Coronary artery (tissue), 2 donors: ENCODE measurements around the gene RALGPS2.

Source experiments
- DNase-seq: peaks from one replicate; pipeline ENCODE4 v3.0.0-alpha.2; 2017; ENCODE audit warnings: low spot score
- H3K27ac ChIP-seq, 2 donors: fragments of 200-600 bp; sonication (generic); one replicate each; pipeline ENCODE4 v1.5.1; 2016 to 2019
- H3K4me3 ChIP-seq: fragments of 200-600 bp; sonication (generic); 2 replicates; pipeline ENCODE4 v1.5.1; 2016; ENCODE audit warnings: mild to moderate bottlenecking, moderate library complexity
- TF ChIP-seq, protein P1 (sequence below): fragments of 200-600 bp; sonication (generic); IDR thresholded peaks from one replicate; pipeline ENCODE4 v1.5.1; 2019; ENCODE audit warnings: antibody characterized with exemption

The RALGPS2 gene

DNA sequence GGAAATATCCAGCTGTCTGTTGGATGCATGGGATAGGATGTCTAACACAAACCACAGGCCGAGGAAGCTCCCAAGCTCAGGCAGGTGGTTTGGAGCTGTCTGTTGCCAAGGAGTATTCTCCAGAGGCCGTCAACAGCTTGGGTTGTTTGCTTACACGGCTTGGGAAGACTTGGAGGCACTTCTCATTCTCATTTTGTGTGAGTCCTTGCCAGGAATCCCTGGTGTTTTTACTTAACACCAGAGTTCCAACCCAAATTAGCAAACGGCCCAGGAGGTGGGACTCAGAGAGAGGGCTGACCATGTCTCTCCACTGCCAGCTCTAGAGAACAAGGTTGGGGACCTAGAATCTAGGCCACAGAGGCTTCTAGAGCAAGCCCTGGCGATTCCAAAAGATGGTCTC lies 228.0 kb downstream of the RALGPS2 start:
- DNase-seq = no peak
- peak overlapping the region in 1 of 2 donors; percentile 43 for H3K27ac ChIP-seq
- H3K4me3 ChIP-seq = no peak overlapping the region
- TF ChIP-seq, protein P1, sequence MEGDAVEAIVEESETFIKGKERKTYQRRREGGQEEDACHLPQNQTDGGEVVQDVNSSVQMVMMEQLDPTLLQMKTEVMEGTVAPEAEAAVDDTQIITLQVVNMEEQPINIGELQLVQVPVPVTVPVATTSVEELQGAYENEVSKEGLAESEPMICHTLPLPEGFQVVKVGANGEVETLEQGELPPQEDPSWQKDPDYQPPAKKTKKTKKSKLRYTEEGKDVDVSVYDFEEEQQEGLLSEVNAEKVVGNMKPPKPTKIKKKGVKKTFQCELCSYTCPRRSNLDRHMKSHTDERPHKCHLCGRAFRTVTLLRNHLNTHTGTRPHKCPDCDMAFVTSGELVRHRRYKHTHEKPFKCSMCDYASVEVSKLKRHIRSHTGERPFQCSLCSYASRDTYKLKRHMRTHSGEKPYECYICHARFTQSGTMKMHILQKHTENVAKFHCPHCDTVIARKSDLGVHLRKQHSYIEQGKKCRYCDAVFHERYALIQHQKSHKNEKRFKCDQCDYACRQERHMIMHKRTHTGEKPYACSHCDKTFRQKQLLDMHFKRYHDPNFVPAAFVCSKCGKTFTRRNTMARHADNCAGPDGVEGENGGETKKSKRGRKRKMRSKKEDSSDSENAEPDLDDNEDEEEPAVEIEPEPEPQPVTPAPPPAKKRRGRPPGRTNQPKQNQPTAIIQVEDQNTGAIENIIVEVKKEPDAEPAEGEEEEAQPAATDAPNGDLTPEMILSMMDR = no peak

GRCh38 chr1:178953538-178954324 lies 228.7 kb downstream of the RALGPS2 start:
- Histone ChIP-seq H3K4me3 (no peak overlapping the region), H3K27ac (peak overlapping the region in 1 of 2 donors; percentile 43)
- TF ChIP-seq, protein P1 = no peak
- no peak for DNase-seq

GRCh38 chr1:178954325-178954690 lies 229.3 kb downstream of the RALGPS2 start:
- TF ChIP-seq, protein P1 = no peak
- DNase-seq = no peak
- no peak overlapping the region for H3K4me3 ChIP-seq
- H3K27ac ChIP-seq = no peak overlapping the region

DNA sequence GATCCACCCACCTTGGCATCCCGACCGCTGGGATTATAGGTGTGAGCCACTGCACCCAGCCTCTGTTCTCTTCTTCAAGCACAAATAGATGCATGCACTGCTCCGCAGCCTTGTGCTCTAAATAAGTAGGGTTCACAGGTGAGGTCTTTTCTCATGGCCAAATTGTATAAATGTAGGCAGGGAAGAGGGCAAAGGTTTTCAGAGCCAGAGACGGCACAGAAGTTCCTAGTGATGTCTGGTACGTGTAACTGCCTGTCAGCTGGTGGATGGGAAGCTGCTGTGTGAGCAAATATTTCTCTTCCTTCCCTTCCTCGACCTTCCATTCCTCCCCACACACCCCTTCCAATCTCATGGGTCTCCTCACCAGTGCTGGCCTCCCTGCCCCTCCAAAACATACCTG lies 229.9 kb downstream of the RALGPS2 start:
- TF ChIP-seq, protein P1 = no peak
- H3K4me3 ChIP-seq = no peak overlapping the region
- DNase-seq = no peak
- H3K27ac ChIP-seq = no peak overlapping the region

DNA sequence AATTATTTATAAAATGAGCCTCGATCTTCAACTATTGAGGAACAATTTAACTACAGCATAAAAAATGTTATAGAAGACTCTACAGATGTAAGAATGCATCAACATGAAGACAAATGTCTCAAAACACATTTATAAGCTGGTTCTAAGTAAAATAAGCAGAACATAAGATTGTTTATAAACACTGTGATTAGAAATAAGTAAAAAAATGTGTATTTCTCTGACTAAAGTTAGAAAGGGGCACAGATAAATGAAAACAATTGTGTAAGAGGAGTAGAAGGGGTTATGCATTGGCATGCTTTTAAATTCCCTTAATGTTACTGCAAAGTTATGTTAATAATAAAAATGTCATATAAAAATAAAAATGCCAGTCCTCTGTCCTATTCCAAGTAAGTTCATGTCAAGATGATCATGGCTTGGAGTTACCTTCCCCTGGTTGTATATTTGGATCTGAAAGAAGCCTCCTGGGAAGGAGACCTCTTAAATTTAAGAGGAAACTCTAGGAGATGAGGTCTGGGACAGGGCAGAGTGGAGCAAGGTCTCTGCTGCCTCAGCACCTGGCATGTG lies 230.4 kb downstream of the RALGPS2 start:
- no peak overlapping the region for H3K27ac ChIP-seq
- TF ChIP-seq, protein P1 = no peak

GRCh38 chr1:178958491-178958890 lies 233.4 kb downstream of the RALGPS2 start:
- DNase-seq = peak; percentile 68
- Histone ChIP-seq H3K27ac (no peak overlapping the region), H3K4me3 (no peak overlapping the region)
- TF ChIP-seq, protein P1 = no peak

More for the DNA sequence above, 230.4 kb downstream of the RALGPS2 start:
- DNase-seq = no peak
- H3K4me3 ChIP-seq = no peak overlapping the region
